ENCODE results near the gene REEP1.
A peak's percentile ranks its signal among the peaks of the same experiment; 100 is the strongest.

The REEP1 gene

GRCh38 chr2:86337244-86337835 is at the start of gene REEP1:
Gene REEP1 (minus strand): TSS chr2:86337626. CDS start chr2:86337510, 116 bp downstream.
- peak; percentile 20 for DNase-seq (ENCODE audit: low read depth)

- DNase-seq (ENCODE audit: low read depth), result no peak
Observed at GRCh38 chr2:86383844-86384243, 46.4 kb upstream of the REEP1 start.

- no peak for DNase-seq (ENCODE audit: low read depth)
Observed at GRCh38 chr2:86382698-86383097, 45.3 kb upstream of the REEP1 start.

- no peak for DNase-seq (ENCODE audit: low read depth)
Observed at GRCh38 chr2:86382108-86382507, 44.7 kb upstream of the REEP1 start.

- DNase-seq (ENCODE audit: low read depth), result no peak
Observed at GRCh38 chr2:86378469-86378868, 41.0 kb upstream of the REEP1 start.

- DNase-seq (ENCODE audit: low read depth), result no peak
Observed at GRCh38 chr2:86375623-86376022, 38.2 kb upstream of the REEP1 start.

- DNase-seq (ENCODE audit: low read depth), result no peak
Observed at GRCh38 chr2:86372641-86373502, 35.4 kb upstream of the REEP1 start.

GRCh38 chr2:86372133-86372532 is 34.7 kb upstream of the REEP1 start:
- DNase-seq (ENCODE audit: low read depth), result no peak

GRCh38 chr2:86371527-86371926 is 34.1 kb upstream of the REEP1 start:
- DNase-seq (ENCODE audit: low read depth), result no peak

- no peak for DNase-seq (ENCODE audit: low read depth)
Observed at GRCh38 chr2:86370579-86370978, 33.2 kb upstream of the REEP1 start.

GRCh38 chr2:86368161-86368824 is 30.9 kb upstream of the REEP1 start:
- DNase-seq (ENCODE audit: low read depth), result peak; percentile 36

GRCh38 chr2:86367499-86367777 is 30.0 kb upstream of the REEP1 start:
- no peak for DNase-seq (ENCODE audit: low read depth)

- no peak for DNase-seq (ENCODE audit: low read depth)
Observed at GRCh38 chr2:86366651-86367498, 29.4 kb upstream of the REEP1 start.

- DNase-seq (ENCODE audit: low read depth), result no peak
Observed at GRCh38 chr2:86364894-86365293, 27.5 kb upstream of the REEP1 start.

GRCh38 chr2:86360776-86361175 is 23.4 kb upstream of the REEP1 start:
- no peak for DNase-seq (ENCODE audit: low read depth)

GRCh38 chr2:86358957-86359356 is 21.5 kb upstream of the REEP1 start:
- no peak for DNase-seq (ENCODE audit: low read depth)

GRCh38 chr2:86357392-86357963 is 20.1 kb upstream of the REEP1 start:
- DNase-seq (ENCODE audit: low read depth), result no peak

GRCh38 chr2:86352727-86353221 is 15.3 kb upstream of the REEP1 start:
- DNase-seq (ENCODE audit: low read depth), result no peak

- DNase-seq (ENCODE audit: low read depth), result no peak
Observed at GRCh38 chr2:86352137-86352726, 14.8 kb upstream of the REEP1 start.

GRCh38 chr2:86350751-86351150 is 13.3 kb upstream of the REEP1 start:
- DNase-seq (ENCODE audit: low read depth), result no peak

GRCh38 chr2:86347401-86347800 is 10.0 kb upstream of the REEP1 start:
- no peak for DNase-seq (ENCODE audit: low read depth)

Measured in activated T-cell treated with anti-CD3 and anti-CD28 coated beads for 48 hours (primary cell).